A549 treated with AZD2906 at 1 μM for 4 hours (cell line): ENCODE data around the gene NEU2. TPM values are rescaled to one million over a fixed set of nuclear protein-coding genes. Genes with fewer than 3 reads are reported as not detected.

ENCODE experiments used
- total RNA-seq: library from RNA; stranded (reverse); fragments of 200-300 nt; extraction: Qiagen RNA extraction; gene quantifications from 5 replicates; pipeline ENCODE4 v1.2.3, GENCODE V29; 2022

Gene NEU2
- not detected in 5 replicates for total RNA-seq

GRCh38 chr2:233032551-233033320, at the start of gene NEU2:
Gene NEU2 (plus strand): TSS chr2:233032672. CDS start chr2:233032672, 0 bp downstream.

GRCh38 chr2:233013027-233013461, 19.4 kb upstream of the NEU2 start, which contains the start of gene NGEF:
Gene NGEF (minus strand): TSS chr2:233013256. CDS start chr2:232974890, 38,366 bp downstream.

DNA sequence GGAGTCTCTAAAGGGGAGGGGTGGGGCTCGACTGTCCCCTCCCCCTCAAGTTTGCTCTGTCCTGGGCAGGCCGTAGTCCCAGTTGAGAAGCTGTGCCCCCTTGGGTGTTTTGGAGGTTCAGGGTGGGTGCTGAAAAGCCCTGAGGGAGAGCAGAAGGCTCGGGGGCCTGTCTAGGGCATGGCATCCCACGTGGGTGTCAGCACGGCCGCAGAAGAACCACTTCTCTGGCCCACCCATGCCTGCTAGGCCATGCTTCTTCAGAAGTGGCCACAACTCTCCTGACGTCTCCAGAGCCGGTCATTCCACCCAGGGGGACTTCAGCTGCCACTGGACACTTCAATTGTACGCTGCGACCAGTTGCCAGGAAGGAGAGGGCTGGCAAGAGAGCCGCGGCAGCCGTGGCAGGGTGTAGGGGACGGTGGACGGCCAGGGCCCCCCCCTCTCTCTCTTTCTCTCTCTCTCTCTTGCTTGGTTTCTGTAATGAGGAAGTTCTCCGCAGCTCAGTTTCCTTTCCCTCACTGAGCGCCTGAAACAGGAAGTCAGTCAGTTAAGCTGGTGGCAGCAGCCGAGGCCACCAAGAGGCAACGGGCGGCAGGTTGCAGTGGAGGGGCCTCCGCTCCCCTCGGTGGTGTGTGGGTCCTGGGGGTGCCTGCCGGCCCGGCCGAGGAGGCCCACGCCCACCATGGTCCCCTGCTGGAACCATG, 27.5 kb downstream of the NEU2 start, which contains the start of gene INPP5D:
TSS of gene INPP5D (plus strand) at position 546 of the 704 bp plus-strand sequence. CDS start at position 683, 137 bp downstream.

Other genes starting within 250 kb of the NEU2 start
- 4.1 to 11.5 TPM (median 10.4 TPM) in 5 replicates for gene SNORC, start 162.4 kb upstream of the NEU2 start, total RNA-seq
- 13.0 to 16.8 TPM (median 15.5 TPM) in 5 replicates for gene NGEF, start 19.4 kb upstream of the NEU2 start, total RNA-seq
- 0.49 to 0.74 TPM (median 0.53 TPM) in 5 replicates for gene INPP5D, start 27.7 kb downstream of the NEU2 start, total RNA-seq
- 34.7 to 37.8 TPM (median 36.4 TPM) in 5 replicates for gene ATG16L1, start 219.0 kb downstream of the NEU2 start, total RNA-seq